ENCODE data around the gene OVOL1. TPM values are rescaled to one million over a fixed set of nuclear protein-coding genes. Genes with fewer than 3 reads are reported as not detected.

OVOL1 gene
- total and polyA plus RNA-seq, 2 of the 8 experiments (the other 6 are each of a cell fraction or from before 2014, with no cell fraction given): 2.6 to 3.4 TPM

DNA sequence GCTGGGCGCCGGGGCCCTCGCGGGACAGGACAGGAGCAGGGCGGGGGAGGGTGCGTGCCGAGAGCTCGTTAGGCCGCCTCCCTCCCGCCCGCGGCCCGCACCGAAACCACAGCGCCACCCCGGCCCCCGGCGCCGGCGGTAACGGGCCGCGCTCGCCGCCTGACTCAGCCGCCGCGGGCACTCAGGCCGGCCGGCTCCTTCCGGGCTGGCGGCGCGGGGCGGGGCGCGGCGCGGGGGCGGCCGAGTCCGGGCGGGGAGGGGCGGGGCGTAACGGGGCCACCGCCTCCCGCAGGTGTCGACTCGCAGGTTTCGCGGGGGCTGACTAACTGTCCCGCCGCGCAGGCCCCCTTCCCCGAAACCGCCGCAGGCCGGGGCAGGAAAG, 6.1 kb upstream of the OVOL1 start, which contains the start of gene AP5B1:
AP5B1 (minus strand) TSS at position 207 of the 382 bp plus-strand sequence. CDS start 385 bp downstream, outside the sequence.
- H3K14ac ChIP-seq (ENCODE audit: insufficient read length): no peak within 1 kb of the TSS
- H3K4ac ChIP-seq (replicated peaks; ENCODE audit: insufficient read length, low read depth, low read length): peak within 1 kb of the TSS; percentile 53
- TF ChIP-seq, protein P1, sequence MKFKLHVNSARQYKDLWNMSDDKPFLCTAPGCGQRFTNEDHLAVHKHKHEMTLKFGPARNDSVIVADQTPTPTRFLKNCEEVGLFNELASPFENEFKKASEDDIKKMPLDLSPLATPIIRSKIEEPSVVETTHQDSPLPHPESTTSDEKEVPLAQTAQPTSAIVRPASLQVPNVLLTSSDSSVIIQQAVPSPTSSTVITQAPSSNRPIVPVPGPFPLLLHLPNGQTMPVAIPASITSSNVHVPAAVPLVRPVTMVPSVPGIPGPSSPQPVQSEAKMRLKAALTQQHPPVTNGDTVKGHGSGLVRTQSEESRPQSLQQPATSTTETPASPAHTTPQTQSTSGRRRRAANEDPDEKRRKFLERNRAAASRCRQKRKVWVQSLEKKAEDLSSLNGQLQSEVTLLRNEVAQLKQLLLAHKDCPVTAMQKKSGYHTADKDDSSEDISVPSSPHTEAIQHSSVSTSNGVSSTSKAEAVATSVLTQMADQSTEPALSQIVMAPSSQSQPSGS (IDR thresholded peaks at IDR 0.05; ENCODE audit: low read length): no peak
- peak; percentile 73 for TF ChIP-seq KDM4A (IDR thresholded peaks at IDR 0.05; ENCODE audit: low read depth, low read length, severe bottlenecking)
- TF ChIP-seq, protein P2, sequence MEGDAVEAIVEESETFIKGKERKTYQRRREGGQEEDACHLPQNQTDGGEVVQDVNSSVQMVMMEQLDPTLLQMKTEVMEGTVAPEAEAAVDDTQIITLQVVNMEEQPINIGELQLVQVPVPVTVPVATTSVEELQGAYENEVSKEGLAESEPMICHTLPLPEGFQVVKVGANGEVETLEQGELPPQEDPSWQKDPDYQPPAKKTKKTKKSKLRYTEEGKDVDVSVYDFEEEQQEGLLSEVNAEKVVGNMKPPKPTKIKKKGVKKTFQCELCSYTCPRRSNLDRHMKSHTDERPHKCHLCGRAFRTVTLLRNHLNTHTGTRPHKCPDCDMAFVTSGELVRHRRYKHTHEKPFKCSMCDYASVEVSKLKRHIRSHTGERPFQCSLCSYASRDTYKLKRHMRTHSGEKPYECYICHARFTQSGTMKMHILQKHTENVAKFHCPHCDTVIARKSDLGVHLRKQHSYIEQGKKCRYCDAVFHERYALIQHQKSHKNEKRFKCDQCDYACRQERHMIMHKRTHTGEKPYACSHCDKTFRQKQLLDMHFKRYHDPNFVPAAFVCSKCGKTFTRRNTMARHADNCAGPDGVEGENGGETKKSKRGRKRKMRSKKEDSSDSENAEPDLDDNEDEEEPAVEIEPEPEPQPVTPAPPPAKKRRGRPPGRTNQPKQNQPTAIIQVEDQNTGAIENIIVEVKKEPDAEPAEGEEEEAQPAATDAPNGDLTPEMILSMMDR (IDR thresholded peaks at IDR 0.05; ENCODE audit: control extremely low read depth in 1 of 3, insufficient read depth in 1 of 3, low read depth in 1 of 3, low read length in 3 of 3): peak in 1 of 3 experiments; percentile 7; a peak in 1 of 4 replicates
- H3K4me1 ChIP-seq (replicated peaks in 1 of 4; ENCODE audit: control insufficient read depth in 3 of 4, insufficient read depth in 4 of 4, low read length in 3 of 4): peaks cover 0 to 16% (median 3%) of the 10 kb centered on the region in 4 experiments; a peak in 6 of 7 replicates
- peak within 1 kb of the TSS; percentile 27; the same call in 1 of the 2 replicates for H2AFZ ChIP-seq (ENCODE audit: low read length)
- peaks cover 7 to 30% (median 26%) of the 10 kb centered on the region in 4 experiments for H3K27me3 ChIP-seq (replicated peaks in 1 of 4; ENCODE audit: control insufficient read depth in 3 of 4, extremely low read depth in 1 of 4, insufficient read depth in 3 of 4, low read length in 3 of 4)
- FAIRE-seq (no peak), DNase-seq (ENCODE audit: low read depth in 1 of 2, low spot score in 2 of 2) (peak in 1 of 2 experiments; percentile 65)
- ChIA-PET CTCF (ENCODE audit: partially characterized antibody) (interaction anchor here (0.8 to 13.2 kb wide), 28 partner anchors 10 to 497 kb away, joined by 3 to 347 read pairs (median 12); partner anchors contain the start of genes CCDC85B, FIBP, KAT5 and MUS81), POLR2A (ENCODE audit: partially characterized antibody) (interaction anchor here (0.9 to 2.3 kb wide), 14 partner anchors 10 to 79 kb away, joined by 3 to 9 read pairs (median 5); partner anchors contain the start of genes CFL1, KAT5, MUS81 and SNX32)
- H2BK120ac ChIP-seq (replicated peaks; ENCODE audit: low read depth, low read length): no peak within 1 kb of the TSS
- peaks cover 4% of the 10 kb centered on the region; the same call in 1 of the 2 replicates for H3K23me2 ChIP-seq (ENCODE audit: low read depth, low read length)
- H3K4me2 ChIP-seq (ENCODE audit: insufficient read depth in 1 of 2, low read depth in 2 of 2, low read length in 2 of 2): peak within 1 kb of the TSS; percentile 29 to 95
- peak within 1 kb of the TSS in 3 of 4 experiments; percentile 3 to 52 (median 38); a peak in 5 of 7 replicates for H3K9ac ChIP-seq (replicated peaks in 1 of 4; ENCODE audit: extremely low read depth in 1 of 4, low read depth in 3 of 4, low read length in 3 of 4)
- no peak within 1 kb of the TSS for H2AK5ac ChIP-seq (ENCODE audit: low read depth, low read length)
- H4K8ac ChIP-seq (ENCODE audit: extremely low read depth, insufficient read depth, low read length): peak within 1 kb of the TSS; percentile 93
- no peak within 1 kb of the TSS for H2BK20ac ChIP-seq (ENCODE audit: low read length)
- peaks cover 0 to 11% (median 0%) of the 10 kb centered on the region in 4 experiments; a peak in 3 of 8 replicates for H3K36me3 ChIP-seq (ENCODE audit: control insufficient read depth in 2 of 4, insufficient read depth in 4 of 4, low read length in 3 of 4)
- no peak within 1 kb of the TSS for H3K27ac ChIP-seq (ENCODE audit: low read depth, low read length)
- H3K4me3 ChIP-seq (ENCODE audit: extremely low read depth in 1 of 4, insufficient read depth in 2 of 4, low read depth in 3 of 4, low read length in 4 of 4): peak within 1 kb of the TSS; percentile 43 to 89 (median 52)
- no peak within 1 kb of the TSS for H3K56ac ChIP-seq (replicated peaks; ENCODE audit: insufficient read length, low read depth, low read length)
- H3K18ac ChIP-seq (ENCODE audit: extremely low read depth, low read length): peak within 1 kb of the TSS; percentile 90
- H4K5ac ChIP-seq (ENCODE audit: insufficient read length, low read depth, low read length): peak within 1 kb of the TSS; percentile 89
- peak within 1 kb of the TSS; percentile 39; the same call in 1 of the 2 replicates for H2BK12ac ChIP-seq (ENCODE audit: low read depth, low read length)
- WGBS, 2 experiments (ENCODE audit: extremely low coverage in 1 of 2, insufficient coverage in 1 of 2, insufficient read length in 1 of 2, insufficient replicate concordance in 2 of 2, low coverage in 1 of 2, low lambda C conversion rate in 2 of 2, missing lambda C conversion rate in 1 of 2): 4% methylated on average over 22 of the region's 59 CpGs; no CpG with 5 or more reads in 1 of the 2 experiments
- H2BK5ac ChIP-seq (ENCODE audit: low read depth, low read length): 0 out of 2 replicates have a peak within 1 kb of the TSS, but pooled peaks have one; percentile 39
- H3K23ac ChIP-seq (ENCODE audit: insufficient read length): no peak within 1 kb of the TSS
- H3K79me2 ChIP-seq (ENCODE audit: control insufficient read depth in 1 of 2, insufficient read depth in 2 of 2, low read length in 2 of 2): no peaks in the 10 kb centered on the region
- H3K79me1 ChIP-seq (ENCODE audit: low read depth, low read length): 0 out of 2 replicates have a peak, but pooled peaks cover 2% of the 10 kb centered on the region
- H2BK15ac ChIP-seq (ENCODE audit: low read length): no peak within 1 kb of the TSS
- H4K91ac ChIP-seq (replicated peaks; ENCODE audit: insufficient read length, low read length): peak within 1 kb of the TSS; percentile 89
- H3K9me3 ChIP-seq (ENCODE audit: insufficient read depth in 2 of 2, low read depth in 1 of 2, low read length in 1 of 2): no peaks in the 10 kb centered on the region
- H4K20me1 ChIP-seq (replicated peaks in 1 of 2; ENCODE audit: control insufficient read depth in 1 of 2, insufficient read depth in 2 of 2, low read length in 2 of 2): peaks cover 1 to 19% of the 10 kb centered on the region in 2 experiments
